Nephron (organoid): Measurements from ENCODE around the gene MRPL42.
"Not testable (repeated sequence)": the region's sequence is repeated elsewhere in the genome, so short reads cannot be mapped to it uniquely, and the experiment has no call there.

Experiments
- H3K27ac Mint-ChIP-seq, 3 experiments: 2 replicates each; pipeline ENCODE4 v1.8.0; 2020; ENCODE audit warnings: mixed read lengths in 3 of 3, mild to moderate bottlenecking in 2 of 3, moderate library complexity in 1 of 3
- H3K27me3 Mint-ChIP-seq: 2 replicates; pipeline ENCODE4 v1.8.0; 2021; ENCODE audit warnings: low read depth, mild to moderate bottlenecking, moderate library complexity, mixed read lengths
- H3K36me3 Mint-ChIP-seq: 2 replicates; pipeline ENCODE4 v1.8.0; 2020; ENCODE audit warnings: low read depth, mixed read lengths
- H3K4me1 Mint-ChIP-seq: 2 replicates; pipeline ENCODE4 v1.8.0; 2020; ENCODE audit warnings: mixed read lengths
- H3K4me3 Mint-ChIP-seq, 3 experiments: 2 replicates each; pipeline ENCODE4 v1.8.0; 2020; ENCODE audit warnings: mild to moderate bottlenecking in 3 of 3, mixed read lengths in 3 of 3, moderate library complexity in 2 of 3
- H3K9me3 Mint-ChIP-seq: 2 replicates; pipeline ENCODE4 v1.8.0; 2020; ENCODE audit warnings: mixed read lengths
- TF ChIP-seq, protein P1 (sequence below), 3 experiments: fragments of 200-600 bp; sonication (generic); IDR thresholded peaks; one replicate each; pipeline ENCODE4 v1.5.0; 2021; ENCODE audit warnings: antibody characterized with exemption in 3 of 3; ENCODE audit not compliant: unreplicated experiment in 3 of 3

Gene MRPL42

GRCh38 chr12:93482721-93483120, 15.4 kb downstream of the MRPL42 start:
- TF ChIP-seq, protein P1, sequence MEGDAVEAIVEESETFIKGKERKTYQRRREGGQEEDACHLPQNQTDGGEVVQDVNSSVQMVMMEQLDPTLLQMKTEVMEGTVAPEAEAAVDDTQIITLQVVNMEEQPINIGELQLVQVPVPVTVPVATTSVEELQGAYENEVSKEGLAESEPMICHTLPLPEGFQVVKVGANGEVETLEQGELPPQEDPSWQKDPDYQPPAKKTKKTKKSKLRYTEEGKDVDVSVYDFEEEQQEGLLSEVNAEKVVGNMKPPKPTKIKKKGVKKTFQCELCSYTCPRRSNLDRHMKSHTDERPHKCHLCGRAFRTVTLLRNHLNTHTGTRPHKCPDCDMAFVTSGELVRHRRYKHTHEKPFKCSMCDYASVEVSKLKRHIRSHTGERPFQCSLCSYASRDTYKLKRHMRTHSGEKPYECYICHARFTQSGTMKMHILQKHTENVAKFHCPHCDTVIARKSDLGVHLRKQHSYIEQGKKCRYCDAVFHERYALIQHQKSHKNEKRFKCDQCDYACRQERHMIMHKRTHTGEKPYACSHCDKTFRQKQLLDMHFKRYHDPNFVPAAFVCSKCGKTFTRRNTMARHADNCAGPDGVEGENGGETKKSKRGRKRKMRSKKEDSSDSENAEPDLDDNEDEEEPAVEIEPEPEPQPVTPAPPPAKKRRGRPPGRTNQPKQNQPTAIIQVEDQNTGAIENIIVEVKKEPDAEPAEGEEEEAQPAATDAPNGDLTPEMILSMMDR (IDR thresholded peaks at IDR 0.05; ENCODE audit: unreplicated experiment in 3 of 3): no peak
- Mint-ChIP-seq H3K27ac (no peak overlapping the region), H3K36me3 (peaks cover 40% of the 10 kb centered on the region), H3K27me3 (no peaks in the 10 kb centered on the region), H3K4me1 (no peaks in the 10 kb centered on the region), H3K4me3 (no peak overlapping the region), H3K9me3 (no peaks in the 10 kb centered on the region)

- peaks cover 44% of the 10 kb centered on the region for H3K36me3 Mint-ChIP-seq
These were observed 16.0 kb downstream of the MRPL42 start for GRCh38 chr12:93483151-93483807.

GRCh38 chr12:93484315-93484981, 17.1 kb downstream of the MRPL42 start:
- no peak overlapping the region for H3K4me3 Mint-ChIP-seq
- TF ChIP-seq, protein P1 (IDR thresholded peaks at IDR 0.05; ENCODE audit: unreplicated experiment in 3 of 3): no peak
- no peaks in the 10 kb centered on the region for H3K9me3 Mint-ChIP-seq
- no peaks in the 10 kb centered on the region for H3K27me3 Mint-ChIP-seq
- H3K27ac Mint-ChIP-seq: no peak overlapping the region
- no peaks in the 10 kb centered on the region for H3K4me1 Mint-ChIP-seq
- H3K36me3 Mint-ChIP-seq: peaks cover 52% of the 10 kb centered on the region

More at GRCh38 chr12:93483151-93483807, 16.0 kb downstream of the MRPL42 start:
- Mint-ChIP-seq H3K4me3 (no peak overlapping the region), H3K27me3 (no peaks in the 10 kb centered on the region), H3K4me1 (no peaks in the 10 kb centered on the region), H3K27ac (no peak overlapping the region), H3K9me3 (no peaks in the 10 kb centered on the region)
- TF ChIP-seq, protein P1 (IDR thresholded peaks at IDR 0.05; ENCODE audit: unreplicated experiment in 3 of 3): no peak

- not testable (repeated sequence) for H3K9me3 Mint-ChIP-seq, H3K27ac Mint-ChIP-seq, H3K27me3 Mint-ChIP-seq, H3K4me1 Mint-ChIP-seq, H3K4me3 Mint-ChIP-seq
- H3K36me3 Mint-ChIP-seq: peaks cover 66% of the 10 kb centered on the region
These were observed 25.5 kb downstream of the MRPL42 start for GRCh38 chr12:93492808-93493207.

DNA sequence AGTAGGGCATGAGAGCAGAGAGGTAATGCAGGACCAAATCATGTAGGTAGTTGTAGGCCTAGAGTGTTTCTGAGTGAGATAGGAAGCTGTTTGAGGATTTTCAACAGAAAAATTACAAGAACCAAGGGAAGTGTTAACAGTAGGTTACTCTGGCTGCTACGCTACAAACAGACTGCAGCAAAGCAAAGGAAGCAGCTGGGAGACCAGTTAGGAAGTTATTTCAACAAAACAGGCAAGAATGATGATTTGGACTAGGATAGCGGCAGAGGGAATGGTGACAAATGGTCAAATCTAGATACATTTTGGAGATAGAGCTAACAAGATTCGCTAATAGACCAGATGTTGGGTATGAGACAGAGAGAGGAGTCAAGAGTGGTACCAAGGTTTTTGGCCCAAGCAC, 26.8 kb downstream of the MRPL42 start:
- TF ChIP-seq, protein P1 (IDR thresholded peaks at IDR 0.05; ENCODE audit: unreplicated experiment in 3 of 3): no peak
- no peaks in the 10 kb centered on the region for H3K27me3 Mint-ChIP-seq
- H3K36me3 Mint-ChIP-seq: peaks cover 55% of the 10 kb centered on the region
- H3K4me3 Mint-ChIP-seq: no peak overlapping the region
- H3K4me1 Mint-ChIP-seq: no peaks in the 10 kb centered on the region
- no peak overlapping the region for H3K27ac Mint-ChIP-seq
- H3K9me3 Mint-ChIP-seq: no peaks in the 10 kb centered on the region

DNA sequence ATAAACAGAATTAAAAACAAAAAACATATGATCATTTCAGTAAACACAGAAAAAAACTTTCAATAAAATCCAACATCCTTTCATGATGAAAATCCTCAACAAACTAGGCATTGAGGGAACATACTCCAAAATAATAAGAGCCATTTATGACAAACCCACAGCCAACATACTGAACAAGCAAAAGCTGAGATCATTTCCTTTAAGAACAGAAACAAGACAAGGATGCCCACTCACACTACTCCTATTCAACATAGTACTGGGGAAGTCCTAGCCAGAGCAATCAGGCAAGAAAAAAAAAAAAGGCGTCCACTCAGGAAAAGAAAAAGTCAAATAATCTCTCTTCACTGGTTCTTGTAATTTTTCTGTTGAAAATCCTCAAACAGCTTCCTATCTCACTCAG, 30.1 kb downstream of the MRPL42 start:
- Mint-ChIP-seq H3K4me3 (no peak overlapping the region), H3K27me3 (no peaks in the 10 kb centered on the region), H3K9me3 (no peaks in the 10 kb centered on the region), H3K4me1 (no peaks in the 10 kb centered on the region), H3K36me3 (peaks cover 39% of the 10 kb centered on the region), H3K27ac (no peak overlapping the region)
- TF ChIP-seq, protein P1 (IDR thresholded peaks at IDR 0.05; ENCODE audit: unreplicated experiment in 3 of 3): no peak

- not testable (repeated sequence) for H3K27me3 Mint-ChIP-seq, H3K4me3 Mint-ChIP-seq, H3K9me3 Mint-ChIP-seq, H3K4me1 Mint-ChIP-seq, H3K27ac Mint-ChIP-seq
- peaks cover 43% of the 10 kb centered on the region for H3K36me3 Mint-ChIP-seq
These were observed 31.5 kb downstream of the MRPL42 start for GRCh38 chr12:93498813-93499212.
